Activated B cell treated with CpG ODN at 0.5 μM for 24 hours (primary cell): ENCODE data around the gene MYF5. TPM values are rescaled to one million over a fixed set of nuclear protein-coding genes. Genes with fewer than 3 reads are reported as not detected.

ENCODE experiments used
- ATAC-seq: fragments of 200-7000 bp; cut with Tn5 transposase; one replicate; pipeline ENCODE4 v1.10.0; 2021; ENCODE audit warnings: low read depth, mild to moderate bottlenecking, moderate library complexity
- CTCF ChIA-PET: fragments of 350-600 bp; sonication (Branson Sonifier 250); formaldehyde crosslinking; loops from one replicate; lab custom pipeline; 2021; ENCODE audit warnings: antibody characterized with exemption; lab: Charles Lee
- POLR2A ChIA-PET: fragments of 350-600 bp; sonication (Branson Sonifier 250); formaldehyde crosslinking; loops from one replicate; lab custom pipeline; 2021; ENCODE audit warnings: antibody characterized with exemption; lab: Charles Lee
- DNase-seq: peaks from one replicate; pipeline ENCODE4 v3.0.0; 2022
- H3K27ac Mint-ChIP-seq: one replicate; pipeline ENCODE4 v1.8.0; 2020; ENCODE audit warnings: mixed read lengths
- H3K27me3 Mint-ChIP-seq: one replicate; pipeline ENCODE4 v1.8.0; 2021; ENCODE audit warnings: mixed read lengths
- H3K36me3 Mint-ChIP-seq: one replicate; pipeline ENCODE4 v1.8.0; 2021; ENCODE audit warnings: low read depth, mixed read lengths
- H3K4me1 Mint-ChIP-seq: one replicate; pipeline ENCODE4 v1.8.0; 2021; ENCODE audit warnings: mixed read lengths
- H3K4me3 Mint-ChIP-seq: one replicate; pipeline ENCODE4 v1.8.0; 2020; ENCODE audit warnings: mild to moderate bottlenecking, mixed read lengths
- H3K9me3 Mint-ChIP-seq: one replicate; pipeline ENCODE4 v1.8.0; 2020; ENCODE audit warnings: mixed read lengths
- CTCF ChIP-seq: fragments of 200-600 bp; IDR thresholded peaks from one replicate; pipeline ENCODE4 v1.8.0; 2022; ENCODE audit warnings: antibody characterized with exemption, mild to moderate bottlenecking
- intact Hi-C: fragments of 100-400 bp; cut with micrococcal nuclease; formaldehyde crosslinking; loops from one replicate; pipeline ENCODE4 v1.15.1; 2024
- total RNA-seq: library from RNA; stranded (reverse); gene quantifications from 2 replicates; pipeline ENCODE4 v1.2.3, GENCODE V29; 2022

Gene MYF5
- total RNA-seq, 1 donor from 2014 or later = not detected

- Mint-ChIP-seq H3K27ac (no peak overlapping the region), H3K36me3 (no peaks in the 10 kb centered on the region), H3K4me3 (no peak overlapping the region), H3K27me3 (peaks cover 24% of the 10 kb centered on the region), H3K4me1 (no peaks in the 10 kb centered on the region), H3K9me3 (no peaks in the 10 kb centered on the region)
- ATAC-seq (no peak), DNase-seq (no peak)
- ChIA-PET CTCF (no interaction called here), POLR2A (no interaction called here)
- no peak for TF ChIP-seq CTCF
- intact Hi-C loops = no loop called here
These were observed 931 bp upstream of the MYF5 start for GRCh38 chr12:80715713-80716249.

- H3K4me1 Mint-ChIP-seq = no peaks in the 10 kb centered on the region
- no peak for TF ChIP-seq CTCF
- ATAC-seq (no peak), DNase-seq (no peak)
- no peaks in the 10 kb centered on the region for H3K36me3 Mint-ChIP-seq
- peaks cover 21% of the 10 kb centered on the region for H3K27me3 Mint-ChIP-seq
- intact Hi-C loops = no loop called here
- H3K27ac Mint-ChIP-seq = no peak overlapping the region
- no peaks in the 10 kb centered on the region for H3K9me3 Mint-ChIP-seq
- ChIA-PET CTCF (no interaction called here), POLR2A (no interaction called here)
- no peak overlapping the region for H3K4me3 Mint-ChIP-seq
These were observed 1.1 kb downstream of the MYF5 start for GRCh38 chr12:80717856-80718255.

GRCh38 chr12:80720516-80720915, 3.8 kb downstream of the MYF5 start:
- no peak overlapping the region for H3K27ac Mint-ChIP-seq

GRCh38 chr12:80721326-80721725, 4.6 kb downstream of the MYF5 start:
- no peak overlapping the region for H3K27ac Mint-ChIP-seq
- H3K36me3 Mint-ChIP-seq = no peaks in the 10 kb centered on the region
- intact Hi-C loops = no loop called here
- no peak for TF ChIP-seq CTCF
- no peak for ATAC-seq
- no peak for DNase-seq
- H3K4me1 Mint-ChIP-seq = no peaks in the 10 kb centered on the region
- CTCF ChIA-PET = no interaction called here
- POLR2A ChIA-PET = no interaction called here
- no peak overlapping the region for H3K4me3 Mint-ChIP-seq
- peaks cover 3% of the 10 kb centered on the region for H3K27me3 Mint-ChIP-seq
- H3K9me3 Mint-ChIP-seq = no peaks in the 10 kb centered on the region

More at GRCh38 chr12:80720516-80720915, 3.8 kb downstream of the MYF5 start:
- no peak overlapping the region for H3K4me3 Mint-ChIP-seq
- H3K27me3 Mint-ChIP-seq = peaks cover 11% of the 10 kb centered on the region
- intact Hi-C loops = no loop called here
- no peaks in the 10 kb centered on the region for H3K4me1 Mint-ChIP-seq
- no peaks in the 10 kb centered on the region for H3K9me3 Mint-ChIP-seq
- CTCF ChIA-PET = no interaction called here
- TF ChIP-seq CTCF = no peak
- H3K36me3 Mint-ChIP-seq = no peaks in the 10 kb centered on the region
- POLR2A ChIA-PET = no interaction called here
- ATAC-seq (no peak), DNase-seq (no peak)

GRCh38 chr12:80745851-80746505, 29.3 kb downstream of the MYF5 start:
- no peaks in the 10 kb centered on the region for H3K9me3 Mint-ChIP-seq
- H3K4me1 Mint-ChIP-seq = no peaks in the 10 kb centered on the region
- H3K27ac Mint-ChIP-seq = no peak overlapping the region
- DNase-seq (no peak), ATAC-seq (no peak)
- TF ChIP-seq CTCF = no peak
- intact Hi-C loops = no loop called here
- ChIA-PET POLR2A (no interaction called here), CTCF (no interaction called here)
- H3K4me3 Mint-ChIP-seq = no peak overlapping the region
- H3K36me3 Mint-ChIP-seq = no peaks in the 10 kb centered on the region
- H3K27me3 Mint-ChIP-seq = no peaks in the 10 kb centered on the region
